Measurements from ENCODE around the gene IL22. TPM values are rescaled to one million over a fixed set of nuclear protein-coding genes. Genes with fewer than 3 reads are reported as not detected.

The IL22 gene
- total and polyA plus RNA-seq, 9 of the 15 experiments (the other 6 are each of a cell fraction or from before 2014, with no cell fraction given) = not detected

DNA sequence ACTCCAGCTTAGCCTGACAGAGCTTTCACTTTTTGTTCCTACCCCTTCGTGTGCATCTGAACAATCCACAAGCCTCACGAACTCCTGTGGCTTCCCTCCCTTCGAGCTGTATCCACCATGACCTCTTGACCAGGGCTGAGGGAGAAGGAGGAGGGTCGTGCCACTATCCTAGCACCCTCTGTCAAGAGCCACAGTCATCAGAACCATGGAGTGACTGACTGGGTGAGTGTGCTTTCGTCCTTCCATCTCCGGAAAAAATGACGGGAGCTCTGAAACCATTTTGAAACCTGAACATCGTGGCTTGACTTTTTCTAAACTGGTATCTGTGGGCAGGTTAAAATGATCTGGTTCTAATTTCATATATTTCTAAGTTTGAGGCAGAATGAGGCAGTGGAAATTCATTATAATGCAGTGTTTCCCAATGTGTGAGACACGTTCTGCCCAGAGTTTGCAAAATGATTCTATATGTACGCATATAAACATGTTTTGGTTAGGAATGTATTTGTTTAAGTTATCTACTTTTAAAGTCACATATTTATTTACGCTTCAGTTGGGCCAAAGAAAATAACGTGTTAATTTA lies 54.8 kb downstream of the IL22 start:
- Histone ChIP-seq H3K79me2 (ENCODE audit: control insufficient read depth, insufficient read depth, low read length) (no peaks in the 10 kb centered on the region), H3K36me3 (ENCODE audit: control insufficient read depth, insufficient read depth, low read length) (no peaks in the 10 kb centered on the region), H2AFZ (ENCODE audit: low read depth, low read length) (peak overlapping the region; percentile 52; the same call in 1 of the 2 replicates), H3K9me3 (replicated peaks; ENCODE audit: control insufficient read depth, insufficient read depth, low read depth, low read length) (no peaks in the 10 kb centered on the region), H3K9ac (ENCODE audit: insufficient read depth in 1 of 2, low read depth in 2 of 2, low read length in 2 of 2) (no peak overlapping the region), H4K20me1 (replicated peaks; ENCODE audit: control insufficient read depth, insufficient read depth, low read length) (no peaks in the 10 kb centered on the region; the same call in 1 of the 2 replicates), H3K9me1 (ENCODE audit: control insufficient read depth, insufficient read depth, low read length) (no peaks in the 10 kb centered on the region), H3K4me1 (replicated peaks in 1 of 2; ENCODE audit: control insufficient read depth in 2 of 2, insufficient read depth in 2 of 2, low read length in 2 of 2) (no peaks in the 10 kb centered on the region), H3K27me3 (ENCODE audit: control insufficient read depth in 2 of 2, insufficient read depth in 2 of 2, low read length in 2 of 2) (peaks cover 5 to 17% of the 10 kb centered on the region in 2 experiments), H3K4me2 (ENCODE audit: insufficient read depth, low read length) (peak overlapping the region; percentile 19; the same call in 1 of the 2 replicates), H3K27ac (ENCODE audit: extremely low read depth, low read depth, low read length) (no peak overlapping the region), H3K4me3 (no peak overlapping the region)
- ATAC-seq = no peak; the same call in 2 of the 3 replicates
- BruUV-seq (replicated peaks) = no TSS peak
- WGBS (ENCODE audit: insufficient coverage, low coverage, missing lambda C conversion rate) = 10% methylated on average over 12 of the region's 12 CpGs
- no peak for TF ChIP-seq THRAP3 (IDR thresholded peaks at IDR 0.05; ENCODE audit: borderline replicate concordance)
- 0 out of 2 replicates have a peak, but pooled peaks have one; percentile 38 for TF ChIP-seq ZNF589 (CRISPR knock-in tag; IDR thresholded peaks at IDR 0.05; ENCODE audit: low read depth)
- DNase-seq (ENCODE audit: extremely low read depth in 1 of 4, low spot score in 3 of 4) = no peak
- FAIRE-seq = no peak
- intact Hi-C loops (cut with micrococcal nuclease) (no loop called here), in situ Hi-C loops (cut with MboI) (no loop called here)
- ChIA-PET CTCF (ENCODE audit: low intra/inter-chr PET ratio) (no interaction called here), POLR2A (interaction anchor here (1.3 to 2.1 kb wide), 2 partner anchors 9 to 18 kb away, joined by 6 to 7 read pairs; no protein-coding TSS in a partner anchor)

Other genes starting within 250 kb of the IL22 start
- gene IFNG, start 93.9 kb downstream of the IL22 start, total RNA-seq (2014; rRNA removed) = not detected in 2 replicates
- not detected in 2 replicates for gene IFNG, start 93.9 kb downstream of the IL22 start, total RNA-seq (2014; rRNA removed; fragmentation: Illumina TruSeq; extraction: Trizol)
- not detected in 2 replicates for gene IFNG, start 93.9 kb downstream of the IL22 start, total RNA-seq (2015; rRNA removed; fragmentation: Illumina TruSeq; extraction: Trizol)
- 0.29 and 0.38 TPM in 2 replicates for gene IFNG, start 93.9 kb downstream of the IL22 start, total RNA-seq (2021)
- gene IFNG, start 93.9 kb downstream of the IL22 start, polyA plus RNA-seq (2011; rRNA removed) = not detected in 2 replicates
- gene IFNG, start 93.9 kb downstream of the IL22 start, polyA plus RNA-seq (2014; fragmentation: Illumina TruSeq; extraction: Trizol) = not detected in 2 replicates
- not detected for gene IFNG, start 93.9 kb downstream of the IL22 start, polyA plus RNA-seq (2014; fragmentation: Nextera tagmentation; extraction: Ambion mirVana)
- not detected in 2 replicates for gene IFNG, start 93.9 kb downstream of the IL22 start, polyA plus RNA-seq (2014; rRNA removed)
- gene IL26, start 27.8 kb downstream of the IL22 start, total RNA-seq (2014; rRNA removed) = not detected in 2 replicates
- not detected in 2 replicates for gene IL26, start 27.8 kb downstream of the IL22 start, total RNA-seq (2014; rRNA removed; fragmentation: Illumina TruSeq; extraction: Trizol)
- not detected in 2 replicates for gene IL26, start 27.8 kb downstream of the IL22 start, total RNA-seq (2015; rRNA removed; fragmentation: Illumina TruSeq; extraction: Trizol)
- not detected in 2 replicates for gene IL26, start 27.8 kb downstream of the IL22 start, total RNA-seq (2021)
- gene IL26, start 27.8 kb downstream of the IL22 start, polyA plus RNA-seq (2011; rRNA removed) = not detected in 2 replicates
- not detected in 2 replicates for gene IL26, start 27.8 kb downstream of the IL22 start, polyA plus RNA-seq (2014; fragmentation: Illumina TruSeq; extraction: Trizol)
- not detected for gene IL26, start 27.8 kb downstream of the IL22 start, polyA plus RNA-seq (2014; fragmentation: Nextera tagmentation; extraction: Ambion mirVana)
- not detected in 2 replicates for gene IL26, start 27.8 kb downstream of the IL22 start, polyA plus RNA-seq (2014; rRNA removed)
- gene MDM1, start 78.8 kb upstream of the IL22 start, total RNA-seq (2014; rRNA removed) = 8.8 and 10.4 TPM in 2 replicates
- 14.1 and 16.7 TPM in 2 replicates for gene MDM1, start 78.8 kb upstream of the IL22 start, total RNA-seq (2014; rRNA removed; fragmentation: Illumina TruSeq; extraction: Trizol)
- gene MDM1, start 78.8 kb upstream of the IL22 start, total RNA-seq (2015; rRNA removed; fragmentation: Illumina TruSeq; extraction: Trizol) = 16.4 and 16.8 TPM in 2 replicates
- gene MDM1, start 78.8 kb upstream of the IL22 start, total RNA-seq (2021) = 9.1 and 11.3 TPM in 2 replicates
- 11.7 and 16.1 TPM in 2 replicates for gene MDM1, start 78.8 kb upstream of the IL22 start, polyA plus RNA-seq (2011; rRNA removed)
- gene MDM1, start 78.8 kb upstream of the IL22 start, polyA plus RNA-seq (2014; fragmentation: Illumina TruSeq; extraction: Trizol) = 10.2 and 13.1 TPM in 2 replicates
- gene MDM1, start 78.8 kb upstream of the IL22 start, polyA plus RNA-seq (2014; fragmentation: Nextera tagmentation; extraction: Ambion mirVana) = 10 to 100 TPM in 1 of 2 experiments, 1 to 10 TPM in 1; 7.5 to 12.8 TPM
- gene MDM1, start 78.8 kb upstream of the IL22 start, polyA plus RNA-seq (2014; rRNA removed) = 13.8 and 15.5 TPM in 2 replicates